C4-2B (cell line): ENCODE data around the gene GRM5.

Experiments used
- ZFX ChIP-seq: fragments of 450-650 bp; IDR thresholded peaks from 2 replicates; pipeline ENCODE4 v1.6.1; 2017
- TF ChIP-seq, protein P1 (sequence below): fragments of 450-650 bp; conservative IDR thresholded peaks from 2 replicates; pipeline ENCODE4 v1.5.1; 2017; ENCODE audit warnings: mild to moderate bottlenecking

DNA sequence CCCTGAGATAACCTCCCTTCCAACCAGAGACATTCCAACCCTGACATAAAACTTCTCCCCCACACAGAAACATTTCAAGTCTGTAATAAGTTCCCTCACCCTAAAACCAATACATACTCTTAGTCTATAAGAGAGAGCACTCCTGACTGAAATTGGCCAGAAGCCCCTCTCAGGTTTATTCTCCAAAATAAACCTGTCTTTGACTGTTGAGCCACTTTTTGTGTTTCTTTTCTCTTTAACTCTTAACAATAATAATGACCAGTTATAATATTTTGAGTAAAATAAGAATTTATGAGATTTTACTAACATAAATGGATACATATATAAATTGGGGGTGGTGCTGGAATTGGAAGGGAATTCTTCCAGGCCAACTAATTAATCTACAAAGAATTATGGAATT is 93.6 kb downstream of the GRM5 start:
- TF ChIP-seq, protein P1, sequence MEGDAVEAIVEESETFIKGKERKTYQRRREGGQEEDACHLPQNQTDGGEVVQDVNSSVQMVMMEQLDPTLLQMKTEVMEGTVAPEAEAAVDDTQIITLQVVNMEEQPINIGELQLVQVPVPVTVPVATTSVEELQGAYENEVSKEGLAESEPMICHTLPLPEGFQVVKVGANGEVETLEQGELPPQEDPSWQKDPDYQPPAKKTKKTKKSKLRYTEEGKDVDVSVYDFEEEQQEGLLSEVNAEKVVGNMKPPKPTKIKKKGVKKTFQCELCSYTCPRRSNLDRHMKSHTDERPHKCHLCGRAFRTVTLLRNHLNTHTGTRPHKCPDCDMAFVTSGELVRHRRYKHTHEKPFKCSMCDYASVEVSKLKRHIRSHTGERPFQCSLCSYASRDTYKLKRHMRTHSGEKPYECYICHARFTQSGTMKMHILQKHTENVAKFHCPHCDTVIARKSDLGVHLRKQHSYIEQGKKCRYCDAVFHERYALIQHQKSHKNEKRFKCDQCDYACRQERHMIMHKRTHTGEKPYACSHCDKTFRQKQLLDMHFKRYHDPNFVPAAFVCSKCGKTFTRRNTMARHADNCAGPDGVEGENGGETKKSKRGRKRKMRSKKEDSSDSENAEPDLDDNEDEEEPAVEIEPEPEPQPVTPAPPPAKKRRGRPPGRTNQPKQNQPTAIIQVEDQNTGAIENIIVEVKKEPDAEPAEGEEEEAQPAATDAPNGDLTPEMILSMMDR, result no peak
- TF ChIP-seq ZFX, result no peak
